ENCODE data around the gene NFRKB.

Gene NFRKB

GRCh38 chr11:129895126-129896041 is at the start of gene NFRKB:
Gene NFRKB, minus strand, starts transcription at chr11:129895578. Its CDS starts 2,729 bp downstream, at chr11:129892849.
- no peaks in the 10 kb centered on the region for H3K27me3 Mint-ChIP-seq
- peaks cover 24% of the 10 kb centered on the region for H3K36me3 Mint-ChIP-seq (ENCODE audit: low read depth)
- peaks cover 3% of the 10 kb centered on the region for H3K9me3 Mint-ChIP-seq
- peak within 1 kb of the TSS; percentile 78 for H3K27ac Mint-ChIP-seq
- peak within 1 kb of the TSS; percentile 87 for H3K4me3 Mint-ChIP-seq
- peaks cover 25% of the 10 kb centered on the region for H3K4me1 Mint-ChIP-seq (ENCODE audit: low read depth)

- H3K36me3 Mint-ChIP-seq (ENCODE audit: low read depth): peaks cover 33% of the 10 kb centered on the region
- H3K9me3 Mint-ChIP-seq: no peaks in the 10 kb centered on the region
These were observed 49.3 kb upstream of the NFRKB start for GRCh38 chr11:129944696-129945095.

GRCh38 chr11:129943036-129943435 is 47.7 kb upstream of the NFRKB start:
- H3K9me3 Mint-ChIP-seq: no peaks in the 10 kb centered on the region
- no peaks in the 10 kb centered on the region for H3K27me3 Mint-ChIP-seq
- H3K4me1 Mint-ChIP-seq (ENCODE audit: low read depth): no peaks in the 10 kb centered on the region
- no peak overlapping the region for H3K27ac Mint-ChIP-seq
- H3K4me3 Mint-ChIP-seq: no peak overlapping the region
- peaks cover 36% of the 10 kb centered on the region for H3K36me3 Mint-ChIP-seq (ENCODE audit: low read depth)

More at GRCh38 chr11:129944696-129945095, 49.3 kb upstream of the NFRKB start:
- Mint-ChIP-seq H3K27me3 (no peaks in the 10 kb centered on the region), H3K4me1 (ENCODE audit: low read depth) (no peaks in the 10 kb centered on the region), H3K4me3 (no peak overlapping the region), H3K27ac (no peak overlapping the region)

- H3K9me3 Mint-ChIP-seq: no peaks in the 10 kb centered on the region
- no peak overlapping the region for H3K4me3 Mint-ChIP-seq
- no peaks in the 10 kb centered on the region for H3K4me1 Mint-ChIP-seq (ENCODE audit: low read depth)
- H3K27me3 Mint-ChIP-seq: no peaks in the 10 kb centered on the region
- no peak overlapping the region for H3K27ac Mint-ChIP-seq
- peaks cover 24% of the 10 kb centered on the region for H3K36me3 Mint-ChIP-seq (ENCODE audit: low read depth)
These were observed 44.1 kb upstream of the NFRKB start for GRCh38 chr11:129939510-129939909.

- no peaks in the 10 kb centered on the region for H3K4me1 Mint-ChIP-seq (ENCODE audit: low read depth)
- no peaks in the 10 kb centered on the region for H3K9me3 Mint-ChIP-seq
- H3K27ac Mint-ChIP-seq: no peak overlapping the region
- H3K27me3 Mint-ChIP-seq: no peaks in the 10 kb centered on the region
- peaks cover 30% of the 10 kb centered on the region for H3K36me3 Mint-ChIP-seq (ENCODE audit: low read depth)
- no peak overlapping the region for H3K4me3 Mint-ChIP-seq
These were observed 43.4 kb upstream of the NFRKB start for GRCh38 chr11:129938764-129939163.

GRCh38 chr11:129937592-129938238 is 42.3 kb upstream of the NFRKB start:
- no peak overlapping the region for H3K4me3 Mint-ChIP-seq
- no peaks in the 10 kb centered on the region for H3K27me3 Mint-ChIP-seq
- no peak overlapping the region for H3K27ac Mint-ChIP-seq
- no peaks in the 10 kb centered on the region for H3K9me3 Mint-ChIP-seq
- peaks cover 27% of the 10 kb centered on the region for H3K36me3 Mint-ChIP-seq (ENCODE audit: low read depth)
- H3K4me1 Mint-ChIP-seq (ENCODE audit: low read depth): no peaks in the 10 kb centered on the region

- no peaks in the 10 kb centered on the region for H3K4me1 Mint-ChIP-seq (ENCODE audit: low read depth)
- peaks cover 33% of the 10 kb centered on the region for H3K36me3 Mint-ChIP-seq (ENCODE audit: low read depth)
- H3K27me3 Mint-ChIP-seq: no peaks in the 10 kb centered on the region
- no peak overlapping the region for H3K27ac Mint-ChIP-seq
- H3K4me3 Mint-ChIP-seq: no peak overlapping the region
- H3K9me3 Mint-ChIP-seq: no peaks in the 10 kb centered on the region
These were observed 40.3 kb upstream of the NFRKB start for GRCh38 chr11:129935723-129936122.

GRCh38 chr11:129933891-129934290 is 38.5 kb upstream of the NFRKB start:
- Mint-ChIP-seq H3K27me3 (no peaks in the 10 kb centered on the region), H3K36me3 (ENCODE audit: low read depth) (peaks cover 44% of the 10 kb centered on the region), H3K4me1 (ENCODE audit: low read depth) (no peaks in the 10 kb centered on the region), H3K4me3 (no peak overlapping the region), H3K9me3 (no peaks in the 10 kb centered on the region), H3K27ac (no peak overlapping the region)

GRCh38 chr11:129933262-129933661 is 37.9 kb upstream of the NFRKB start:
- Mint-ChIP-seq H3K27me3 (no peaks in the 10 kb centered on the region), H3K27ac (no peak overlapping the region), H3K36me3 (ENCODE audit: low read depth) (peaks cover 47% of the 10 kb centered on the region), H3K9me3 (no peaks in the 10 kb centered on the region), H3K4me3 (no peak overlapping the region), H3K4me1 (ENCODE audit: low read depth) (no peaks in the 10 kb centered on the region)

GRCh38 chr11:129932381-129933067 is 37.1 kb upstream of the NFRKB start:
- H3K4me1 Mint-ChIP-seq (ENCODE audit: low read depth): no peaks in the 10 kb centered on the region
- H3K27ac Mint-ChIP-seq: no peak overlapping the region
- H3K27me3 Mint-ChIP-seq: no peaks in the 10 kb centered on the region
- no peaks in the 10 kb centered on the region for H3K9me3 Mint-ChIP-seq
- H3K36me3 Mint-ChIP-seq (ENCODE audit: low read depth): peaks cover 50% of the 10 kb centered on the region
- H3K4me3 Mint-ChIP-seq: no peak overlapping the region

- Mint-ChIP-seq H3K9me3 (no peaks in the 10 kb centered on the region), H3K27ac (no peak overlapping the region), H3K27me3 (no peaks in the 10 kb centered on the region), H3K4me1 (ENCODE audit: low read depth) (no peaks in the 10 kb centered on the region), H3K36me3 (ENCODE audit: low read depth) (peaks cover 59% of the 10 kb centered on the region), H3K4me3 (no peak overlapping the region)
These were observed 35.4 kb upstream of the NFRKB start for GRCh38 chr11:129930743-129931142.

GRCh38 chr11:129930296-129930695 is 34.9 kb upstream of the NFRKB start:
- H3K9me3 Mint-ChIP-seq: no peaks in the 10 kb centered on the region
- H3K36me3 Mint-ChIP-seq (ENCODE audit: low read depth): peaks cover 61% of the 10 kb centered on the region
- H3K4me3 Mint-ChIP-seq: no peak overlapping the region
- no peak overlapping the region for H3K27ac Mint-ChIP-seq
- H3K4me1 Mint-ChIP-seq (ENCODE audit: low read depth): no peaks in the 10 kb centered on the region
- H3K27me3 Mint-ChIP-seq: no peaks in the 10 kb centered on the region

- Mint-ChIP-seq H3K36me3 (ENCODE audit: low read depth) (peaks cover 62% of the 10 kb centered on the region), H3K27ac (no peak overlapping the region), H3K4me3 (no peak overlapping the region), H3K4me1 (ENCODE audit: low read depth) (no peaks in the 10 kb centered on the region), H3K9me3 (no peaks in the 10 kb centered on the region), H3K27me3 (no peaks in the 10 kb centered on the region)
These were observed 34.3 kb upstream of the NFRKB start for GRCh38 chr11:129929721-129930120.

- Mint-ChIP-seq H3K4me3 (no peak overlapping the region), H3K4me1 (ENCODE audit: low read depth) (no peaks in the 10 kb centered on the region), H3K27ac (no peak overlapping the region), H3K27me3 (no peaks in the 10 kb centered on the region), H3K36me3 (ENCODE audit: low read depth) (peaks cover 59% of the 10 kb centered on the region), H3K9me3 (no peaks in the 10 kb centered on the region)
These were observed 33.7 kb upstream of the NFRKB start for GRCh38 chr11:129928923-129929692.

Measured in stimulated activated naive CD8-positive, alpha-beta T cell treated with anti-CD3 and anti-CD28 coated beads, Interleukin-15, Interleukin-2, amounts not matched to agents 100 ng/mL and 50 ng/mL, for 24 hours (primary cell).